Tibial nerve (tissue), 4 donors: ENCODE results near the gene METTL16. TPM values are rescaled to one million over a fixed set of nuclear protein-coding genes. Genes with fewer than 3 reads are reported as not detected.
"Not testable (repeated sequence)": the region's sequence is repeated elsewhere in the genome, so short reads cannot be mapped to it uniquely, and the experiment has no call there.

Experiments used
- DNase-seq, 2 donors: peaks; one replicate each; pipeline ENCODE4 v3.0.0-alpha.2; 2019; ENCODE audit warnings: low spot score in 2 of 2
- H3K27ac ChIP-seq, 4 donors: fragments of 200-600 bp; sonication (generic) in 3 of 4; one replicate each; pipeline ENCODE4 v1.5.1; 2017 to 2019; ENCODE audit warnings: mild to moderate bottlenecking in 1 of 4
- H3K27me3 ChIP-seq, 2 donors: fragments of 200-600 bp; sonication (generic) in 1 of 2; one replicate each; pipeline versions ENCODE4 v1.5.1 to v1.6.0; 2017 to 2019
- H3K36me3 ChIP-seq, 3 donors: fragments of 200-600 bp; sonication (generic); one replicate each; pipeline ENCODE4 v1.5.1; 2018 to 2019
- H3K4me1 ChIP-seq, 4 donors: fragments of 200-600 bp; sonication (generic) in 3 of 4; one replicate each; pipeline ENCODE4 v1.5.1; 2017 to 2019
- H3K4me3 ChIP-seq, 4 donors: fragments of 200-600 bp; sonication (generic) in 3 of 4; one replicate each; pipeline ENCODE4 v1.5.1; 2017 to 2019; ENCODE audit warnings: mild to moderate bottlenecking in 1 of 4, moderate library complexity in 1 of 4
- H3K9me3 ChIP-seq, 4 donors: fragments of 200-600 bp; sonication (generic) in 3 of 4; one replicate each; pipeline ENCODE4 v1.5.1; 2017 to 2019
- CTCF ChIP-seq, 5 experiments: fragments of 200-600 bp in 3 of 5; fragments of 450-650 bp in 2 of 5; sonication (generic) in 3 of 5; IDR thresholded peaks; one replicate each; pipeline ENCODE4 v1.5.1; 2016 to 2019; ENCODE audit warnings: antibody characterized with exemption in 5 of 5, mild to moderate bottlenecking in 3 of 5, moderate library complexity in 2 of 5
- EP300 ChIP-seq, 2 donors: sonication (generic); formaldehyde crosslinking; IDR thresholded peaks; one replicate each; pipeline ENCODE4 v1.6.1; 2017; ENCODE audit warnings: antibody characterized with exemption in 2 of 2, mild to moderate bottlenecking in 1 of 2
- POLR2A ChIP-seq, 2 donors: fragments of 450-650 bp; IDR thresholded peaks; one replicate each; pipeline ENCODE4 v1.6.1; 2017; ENCODE audit warnings: antibody characterized with exemption in 2 of 2, mild to moderate bottlenecking in 2 of 2, moderate library complexity in 2 of 2
- WGBS, 2 donors: methylation state at CpG; one replicate each; pipeline ENCODE4 v1.1.5; 2018; 5-methylcytosine and 5-hydroxymethylcytosine counted together
- total RNA-seq, 4 donors: library from RNA; depleted of rRNA; stranded (reverse); fragments of >200 nt; gene quantifications; one replicate each; pipeline ENCODE4 v1.1.0, GENCODE V29; 2016

METTL16 gene
- total RNA-seq, 4 donors from 2014 or later = 26.5 to 38.1 (median 33.9) TPM

GRCh38 chr17:2517539-2517938, 5.9 kb upstream of the METTL16 start:
- WGBS, 2 donors = 83 to 84% methylated on average over 5 of the region's 5 CpGs
- H3K9me3 ChIP-seq = no peaks in the 10 kb centered on the region
- peaks cover 0 to 7% (median 0%) of the 10 kb centered on the region in 4 donors for H3K4me1 ChIP-seq
- no peaks in the 10 kb centered on the region for H3K27me3 ChIP-seq
- no peak for TF ChIP-seq CTCF (IDR thresholded peaks at IDR 0.05)
- TF ChIP-seq EP300 (IDR thresholded peaks at IDR 0.05) = no peak
- no peak for TF ChIP-seq POLR2A (IDR thresholded peaks at IDR 0.05)
- no peak for DNase-seq
- H3K4me3 ChIP-seq = no peak overlapping the region
- H3K36me3 ChIP-seq = no peaks in the 10 kb centered on the region
- no peak overlapping the region for H3K27ac ChIP-seq

- WGBS, 2 donors = 1% methylated on average over 5 of the region's 5 CpGs
- Histone ChIP-seq H3K9me3 (no peaks in the 10 kb centered on the region), H3K27ac (peak overlapping the region; percentile 83 to 92 (median 84)), H3K36me3 (peaks cover 0 to 5% (median 0%) of the 10 kb centered on the region in 3 donors), H3K4me1 (peaks cover 0 to 39% (median 12%) of the 10 kb centered on the region in 4 donors), H3K27me3 (no peaks in the 10 kb centered on the region), H3K4me3 (peak overlapping the region; percentile 53 to 83 (median 74))
- no peak for DNase-seq
- TF ChIP-seq EP300 (IDR thresholded peaks at IDR 0.05) (no peak), CTCF (IDR thresholded peaks at IDR 0.05) (no peak), POLR2A (IDR thresholded peaks at IDR 0.05) (no peak)
Observed at GRCh38 chr17:2511138-2511461, 588 bp downstream of the METTL16 start.

GRCh38 chr17:2510559-2510958, 1.1 kb downstream of the METTL16 start:
- Histone ChIP-seq H3K27me3 (no peaks in the 10 kb centered on the region), H3K27ac (peak overlapping the region in 3 of 4 donors; percentile 83 to 92 (median 86)), H3K36me3 (peaks cover 0 to 5% (median 0%) of the 10 kb centered on the region in 3 donors), H3K4me3 (peak overlapping the region; percentile 53 to 83 (median 74)), H3K9me3 (no peaks in the 10 kb centered on the region), H3K4me1 (peaks cover 0 to 39% (median 12%) of the 10 kb centered on the region in 4 donors)
- DNase-seq = no peak
- WGBS, 2 donors = 49 to 55% methylated on average over 2 of the region's 2 CpGs
- TF ChIP-seq CTCF (IDR thresholded peaks at IDR 0.05) = no peak
- no peak for TF ChIP-seq EP300 (IDR thresholded peaks at IDR 0.05)
- TF ChIP-seq POLR2A (IDR thresholded peaks at IDR 0.05) = no peak

DNA sequence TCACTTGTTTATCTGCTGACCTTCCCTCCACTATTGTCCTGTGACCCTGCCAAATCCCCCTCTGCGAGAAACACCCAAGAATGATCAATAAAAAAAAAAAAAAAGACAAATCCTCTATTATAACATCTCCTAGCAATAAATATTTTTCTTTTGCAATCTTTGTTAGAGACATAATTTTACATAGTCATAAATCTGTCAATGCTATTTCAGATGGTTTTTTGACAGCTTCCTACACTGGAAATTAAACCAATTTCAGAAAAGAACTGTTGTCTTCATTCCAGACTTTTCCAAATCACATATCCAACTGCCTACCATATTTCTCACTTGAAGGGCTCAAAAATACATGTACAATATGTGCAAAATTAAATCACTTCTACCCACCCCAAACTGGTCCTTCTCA, 3.7 kb downstream of the METTL16 start:
- no peak for DNase-seq
- TF ChIP-seq POLR2A (IDR thresholded peaks at IDR 0.05) = no peak
- no peak for TF ChIP-seq CTCF (IDR thresholded peaks at IDR 0.05)
- no peak for TF ChIP-seq EP300 (IDR thresholded peaks at IDR 0.05)
- no peaks in the 10 kb centered on the region for H3K9me3 ChIP-seq
- no peak overlapping the region for H3K4me3 ChIP-seq
- H3K27me3 ChIP-seq = no peaks in the 10 kb centered on the region
- 47 to 54% methylated on average over 1 of the region's 1 CpG for WGBS, 2 donors
- H3K36me3 ChIP-seq = peaks cover 0 to 5% (median 0%) of the 10 kb centered on the region in 3 donors
- no peak overlapping the region for H3K27ac ChIP-seq
- H3K4me1 ChIP-seq = peaks cover 0 to 37% (median 12%) of the 10 kb centered on the region in 4 donors

- H3K27me3 ChIP-seq, H3K4me3 ChIP-seq: not testable (repeated sequence)
- WGBS, 2 donors = 60% methylated on average over 1 of the region's 29 CpGs; no CpG with 5 or more reads in 1 of the 2 donors
Observed at GRCh38 chr17:2507015-2507414, 4.7 kb downstream of the METTL16 start.

GRCh38 chr17:2503627-2504026, 8.1 kb downstream of the METTL16 start:
- Histone ChIP-seq H3K36me3 (peaks cover 0 to 35% (median 0%) of the 10 kb centered on the region in 3 donors), H3K27me3 (no peaks in the 10 kb centered on the region), H3K4me3 (no peak overlapping the region), H3K9me3 (no peaks in the 10 kb centered on the region), H3K27ac (no peak overlapping the region), H3K4me1 (peaks cover 0 to 7% (median 0%) of the 10 kb centered on the region in 4 donors)
- 78 to 87% methylated on average over 5 of the region's 5 CpGs for WGBS, 2 donors
- TF ChIP-seq POLR2A (IDR thresholded peaks at IDR 0.05) (no peak), CTCF (IDR thresholded peaks at IDR 0.05) (no peak), EP300 (IDR thresholded peaks at IDR 0.05) (no peak)
- DNase-seq = no peak

More at GRCh38 chr17:2507015-2507414, 4.7 kb downstream of the METTL16 start:
- DNase-seq, H3K27ac ChIP-seq, H3K36me3 ChIP-seq, H3K9me3 ChIP-seq: not testable (repeated sequence)
- peaks cover 0 to 31% (median 12%) of the 10 kb centered on the region in 4 donors for H3K4me1 ChIP-seq
